GM12878 (cell line): Measurements from ENCODE around the gene AIFM3. TPM values are rescaled to one million over a fixed set of nuclear protein-coding genes. Genes with fewer than 3 reads are reported as not detected.

Source experiments
- ATAC-seq: fragments of 200-7000 bp; cut with Tn5 transposase; 3 replicates; pipeline ENCODE4 v1.9.1; 2020; ENCODE audit warnings: mild to moderate bottlenecking, moderate library complexity
- BruUV-seq: library from RNA; stranded (reverse); fragments of 400-500 nt; replicated peaks from 2 replicates; lab custom pipeline; 2021; lab: Mats Ljungman, UMichigan
- CTCF ChIA-PET: fragments of 300-600 bp; sonication (Branson Sonifier 250); formaldehyde crosslinking; extraction: SDS; loops from one replicate; lab custom pipeline; 2021; ENCODE audit warnings: inconsistent platforms; lab: Yijun Ruan, JAX
- POLR2A ChIA-PET: fragments of 350-600 bp; formaldehyde crosslinking; extraction: SDS; loops from one replicate; lab custom pipeline; 2021; ENCODE audit warnings: inconsistent platforms; lab: Charles Lee
- RAD21 ChIA-PET: fragments of 300-600 bp; sonication (Branson Sonifier 250); formaldehyde crosslinking; loops from one replicate; lab custom pipeline; 2023; ENCODE audit warnings: antibody characterized with exemption; ENCODE audit not compliant: unreplicated experiment; lab: Charles Lee
- SMC1A ChIA-PET: fragments of 300-600 bp; sonication (Branson Sonifier 250); formaldehyde crosslinking; loops from one replicate; lab custom pipeline; 2023; ENCODE audit not compliant: unreplicated experiment, uncharacterized antibody; lab: Charles Lee
- DNase-seq: peaks from one replicate; pipeline ENCODE4 v3.0.0-alpha.2; 2011; ENCODE audit warnings: low read depth, low spot score
- FAIRE-seq: peaks from 3 replicates; lab custom pipeline; 2011; peaks lifted over from hg19 to GRCh38; lab: Jason Lieb, UNC
- H2AFZ ChIP-seq: 2 replicates; pipeline ENCODE4 v1.6.0; 2011; ENCODE audit warnings: low read depth, low read length, control low read depth; ENCODE audit not compliant: control insufficient read depth
- H3K27ac ChIP-seq: 2 replicates; pipeline ENCODE4 v1.5.1; 2011; ENCODE audit warnings: control low read depth; ENCODE audit not compliant: control insufficient read depth, insufficient read depth
- H3K27me3 ChIP-seq, 2 experiments: replicated peaks in 1 of 2; 2 replicates each; pipeline versions ENCODE4 v1.6.0 to v1.6.1; 2011; ENCODE audit warnings: low read length in 1 of 2; ENCODE audit not compliant: control insufficient read depth in 2 of 2, insufficient read depth in 2 of 2
- H3K36me3 ChIP-seq, 2 experiments: 2 replicates each; pipeline ENCODE4 v1.5.1; 2011; ENCODE audit warnings: low read length in 1 of 2; ENCODE audit not compliant: control insufficient read depth in 2 of 2, insufficient read depth in 2 of 2
- H3K4me1 ChIP-seq: 2 replicates; pipeline ENCODE4 v1.6.1; 2011; ENCODE audit warnings: mild to moderate bottlenecking, low read length, moderate library complexity, mixed read lengths; ENCODE audit not compliant: control insufficient read depth, insufficient read depth
- H3K4me2 ChIP-seq: 2 replicates; pipeline ENCODE4 v1.6.0; 2011; ENCODE audit warnings: control low read depth; ENCODE audit not compliant: control insufficient read depth, insufficient read depth
- H3K4me3 ChIP-seq: fragments of 200-600 bp; sonication (generic); 2 replicates; pipeline ENCODE4 v1.5.1; 2016
- H3K79me2 ChIP-seq: 2 replicates; pipeline ENCODE4 v1.6.0; 2011; ENCODE audit warnings: low read length; ENCODE audit not compliant: control insufficient read depth, insufficient read depth
- H3K9ac ChIP-seq: 2 replicates; pipeline ENCODE4 v1.8.0; 2011; ENCODE audit warnings: low read length, control low read depth, mixed read lengths; ENCODE audit not compliant: control insufficient read depth, insufficient read depth
- H3K9me3 ChIP-seq: replicated peaks from 3 replicates; pipeline ENCODE4 v1.5.1; 2011; ENCODE audit warnings: mild to moderate bottlenecking, low read length; ENCODE audit not compliant: control insufficient read depth, insufficient read depth
- H4K20me1 ChIP-seq: 2 replicates; pipeline ENCODE4 v1.6.0; 2011; ENCODE audit not compliant: control insufficient read depth, insufficient read depth
- CHD1 ChIP-seq: IDR thresholded peaks from 2 replicates; pipeline ENCODE4 v1.6.1; 2012; ENCODE audit warnings: low read depth, low read length, improper control_type of control experiment
- CHD2 ChIP-seq: IDR thresholded peaks from 2 replicates; pipeline ENCODE4 v1.6.1; 2011; ENCODE audit warnings: low read depth, low read length, improper control_type of control experiment, borderline replicate concordance
- FOXM1 ChIP-seq: IDR thresholded peaks from 2 replicates; pipeline ENCODE4 v1.6.1; 2012; ENCODE audit warnings: low read depth, mild to moderate bottlenecking, inconsistent platforms, low read length, moderate library complexity
- IRF4 ChIP-seq: IDR thresholded peaks from 2 replicates; pipeline ENCODE4 v1.6.1; 2011; ENCODE audit warnings: low read depth, low read length
- NKRF ChIP-seq: fragments of 450-650 bp; conservative IDR thresholded peaks from 2 replicates; pipeline ENCODE4 v1.6.1; 2017; ENCODE audit warnings: mild to moderate bottlenecking, moderate library complexity
- RAD51 ChIP-seq: fragments of 450-650 bp; IDR thresholded peaks from 2 replicates; pipeline ENCODE4 v1.6.1; 2016; ENCODE audit warnings: moderate library complexity, mild to moderate bottlenecking, inconsistent platforms
- ZBTB4 ChIP-seq: fragments of 450-650 bp; formaldehyde crosslinking; IDR thresholded peaks from 2 replicates; pipeline ENCODE4 v1.4.0; 2022; ENCODE audit warnings: mild to moderate bottlenecking, moderate library complexity
- ZNF207 ChIP-seq: fragments of 450-650 bp; IDR thresholded peaks from 2 replicates; pipeline ENCODE4 v1.6.1; 2014; ENCODE audit warnings: antibody characterized with exemption, mild to moderate bottlenecking, borderline replicate concordance
- WGBS: methylation state at CpG from one replicate; pipeline ENCODE4 v1.1.6; 2016; ENCODE audit warnings: low lambda C conversion rate; ENCODE audit not compliant: insufficient replicate concordance, insufficient coverage; ENCODE audit errors: missing lambda C conversion rate; 5-methylcytosine and 5-hydroxymethylcytosine counted together
- in situ Hi-C: fragments of 300-500 bp; cut with MboI; formaldehyde crosslinking; loops from 9 replicates; pipeline ENCODE4 v1.14.3; 2018; ENCODE audit warnings: mixed read lengths
- intact Hi-C: fragments of 100-400 bp; cut with micrococcal nuclease; formaldehyde crosslinking; loops from one replicate; pipeline ENCODE4 v1.14.2; 2022; ENCODE audit not compliant: unreplicated experiment
- polyA plus RNA-seq, 11 experiments: library from polyadenylated mRNA; depleted of rRNA in 4 of 11; unstranded in 6 of 11; stranded (reverse) in 5 of 11; fragments of >200 nt; fragmentation: Nextera tagmentation in 4 of 11; fragmentation: Illumina TruSeq in 1 of 11; extraction: Ambion mirVana in 4 of 11; extraction: Trizol in 1 of 11; gene quantifications; 1 replicate in 1 of 11; 2 replicates in 10 of 11; pipeline versions ENCODE4 v1.2.1 to v1.2.3, GENCODE V29; 2011 to 2016; ENCODE audit warnings: inconsistent platforms in 2 of 11, missing spikeins in 2 of 11, low read depth in 1 of 11
- total RNA-seq, 4 experiments: library from RNA; depleted of rRNA in 3 of 4; stranded (reverse); fragments of >200 nt in 3 of 4; fragmentation: Illumina TruSeq in 1 of 4; extraction: Trizol in 1 of 4; gene quantifications; 2 replicates each; pipeline versions ENCODE4 v1.2.1 to v1.2.3, GENCODE V29; 2013 to 2021

The AIFM3 gene
- total and polyA plus RNA-seq, 10 of the 15 experiments (the other 5 are each of a cell fraction or from before 2014, with no cell fraction given): 0.06 to 0.34 (median 0.21) TPM; not detected in 6

DNA sequence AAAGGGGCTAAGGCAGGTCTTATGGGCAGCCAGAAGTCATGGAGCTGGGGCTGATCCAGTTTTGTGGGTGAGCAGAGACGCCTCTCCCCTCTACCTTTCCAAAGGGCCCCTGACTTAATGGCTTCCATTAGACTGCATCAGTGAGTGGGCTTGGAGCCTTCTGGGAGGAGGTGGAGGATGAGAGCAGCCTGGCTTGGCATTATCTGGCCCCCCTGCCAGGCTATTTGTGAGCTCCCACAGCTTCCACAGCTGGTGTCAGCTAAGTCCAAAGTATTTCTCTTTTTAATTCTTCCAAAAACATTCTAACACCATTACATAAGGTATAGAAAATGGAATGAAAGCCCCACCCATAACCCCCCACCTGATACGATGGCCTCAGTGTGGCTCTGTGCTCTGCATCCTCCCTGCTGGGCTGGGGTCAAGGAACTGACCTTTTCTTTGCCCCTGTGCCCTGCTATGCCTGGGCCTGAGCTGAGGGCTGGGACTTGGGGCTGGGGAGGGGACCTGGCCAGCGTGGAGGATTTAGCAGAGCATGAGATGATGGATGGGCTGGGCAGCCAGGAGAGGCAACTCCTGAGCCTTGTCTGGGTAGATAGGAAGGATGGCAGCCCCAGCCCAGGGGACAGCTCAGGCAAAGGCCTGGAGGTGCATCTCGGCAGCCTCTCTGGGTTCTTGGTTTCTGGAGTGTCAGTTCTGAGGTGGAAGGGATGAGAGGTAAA is 4.0 kb downstream of the AIFM3 start:
- intact Hi-C loops: no loop called here
- CTCF ChIA-PET: interaction anchor here (2.0 kb wide), 1 partner anchor 9 kb away, joined by 5 read pairs; no protein-coding TSS in a partner anchor

More for the DNA sequence above, 4.0 kb downstream of the AIFM3 start:
- Histone ChIP-seq H3K27ac (no peak overlapping the region), H3K9ac (no peak overlapping the region), H3K9me3 (no peaks in the 10 kb centered on the region), H3K27me3 (no peaks in the 10 kb centered on the region), H3K4me1 (peaks cover 3% of the 10 kb centered on the region; the same call in 1 of the 2 replicates), H4K20me1 (no peaks in the 10 kb centered on the region), H3K36me3 (no peaks in the 10 kb centered on the region), H3K4me3 (no peak overlapping the region), H2AFZ (no peak overlapping the region), H3K4me2 (no peak overlapping the region), H3K79me2 (no peaks in the 10 kb centered on the region)
- ChIA-PET RAD21 (interaction anchor here (1.5 kb wide), 1 partner anchor 11 kb away, joined by 7 read pairs; the partner anchor contains the start of gene LZTR1), SMC1A (interaction anchor here (1.0 kb wide), 1 partner anchor 13 kb away, joined by 3 read pairs; no protein-coding TSS in a partner anchor), POLR2A (no interaction called here)
- DNase-seq (no peak), ATAC-seq (no peak), FAIRE-seq (no peak)
- 31% methylated on average over 4 of the region's 4 CpGs for WGBS
- TF ChIP-seq CHD1 (no peak), CHD2 (no peak), IRF4 (no peak), FOXM1 (no peak), NKRF (no peak), ZBTB4 (CRISPR knock-in tag) (no peak), ZNF207 (no peak), RAD51 (no peak)
- in situ Hi-C loops: no loop called here
- BruUV-seq: no TSS peak
